Measurements from ENCODE around the gene TFF1.

Gene TFF1

GRCh38 chr21:42314616-42315295 lies 51.6 kb downstream of the TFF1 start:
- in situ Hi-C loops (cut with HindIII; ENCODE audit: low pct_ligation_motif_present, low pct_unique_long_range_greater_than_20kb, low sequenced_read_pairs) = no loop called here
- DNase-seq = no peak

GRCh38 chr21:42313501-42313969 lies 52.8 kb downstream of the TFF1 start:
- no peak for DNase-seq
- in situ Hi-C loops (cut with HindIII; ENCODE audit: low pct_ligation_motif_present, low pct_unique_long_range_greater_than_20kb, low sequenced_read_pairs) = no loop called here

- no peak for DNase-seq
- in situ Hi-C loops (cut with HindIII; ENCODE audit: low pct_ligation_motif_present, low pct_unique_long_range_greater_than_20kb, low sequenced_read_pairs) = no loop called here
Measured at GRCh38 chr21:42312626-42313104, 53.7 kb downstream of the TFF1 start.

All from ACHN (cell line).